Erythroblast (primary cell): ENCODE measurements around the gene SLC19A1.

ENCODE experiments used
- GATA1 ChIP-seq: IDR thresholded peaks from 2 replicates; pipeline ENCODE4 v1.6.1; 2011; ENCODE audit warnings: low read depth, mild to moderate bottlenecking, control low read depth, low read length, moderate library complexity
- POLR2A ChIP-seq: IDR thresholded peaks from 2 replicates; pipeline ENCODE4 v1.6.1; 2011; ENCODE audit warnings: mild to moderate bottlenecking, low read length

- TF ChIP-seq POLR2A = no peak
- no peak for TF ChIP-seq GATA1
Measured at GRCh38 chr21:45448283-45448809, 93.9 kb downstream of the SLC19A1 start.
